Ovary (tissue), 3 donors: ENCODE results near the gene SKA1.

Experiments used
- CTCF ChIP-seq, 3 donors: fragments of 450-650 bp in 2 of 3; fragments of 200-600 bp in 1 of 3; IDR thresholded peaks; one replicate each; pipeline versions ENCODE4 v1.5.1 to v1.8.0; 2016 to 2022; ENCODE audit warnings: antibody characterized with exemption in 3 of 3, mild to moderate bottlenecking in 1 of 3
- EP300 ChIP-seq: sonication (generic); formaldehyde crosslinking; IDR thresholded peaks from one replicate; pipeline ENCODE4 v1.6.1; 2017; ENCODE audit warnings: antibody characterized with exemption
- donor health status: DM: no; HTN: no; CAD: no.

DNA sequence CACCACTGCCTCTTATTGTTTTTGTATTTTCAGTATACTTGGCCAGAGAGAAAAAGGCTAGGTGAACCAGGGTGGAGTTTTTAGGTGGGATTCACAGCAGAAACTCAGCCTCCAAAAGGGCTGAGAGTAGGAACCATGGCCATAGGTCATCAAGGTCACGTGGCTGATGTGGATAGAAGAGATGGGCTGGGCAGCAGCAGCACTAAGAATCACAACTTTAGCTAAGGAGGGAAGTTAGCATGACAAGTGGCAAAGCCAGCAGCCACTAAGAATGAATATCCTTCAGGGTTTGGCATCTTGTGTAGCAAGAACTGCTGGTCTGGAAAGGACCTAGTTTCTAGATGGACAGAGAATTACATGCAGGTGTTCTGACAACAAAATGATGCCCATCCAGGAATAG, 43.2 kb upstream of the SKA1 start:
- TF ChIP-seq EP300 (no peak), CTCF (IDR thresholded peaks at IDR 0.05) (no peak)
